Testis (tissue), 3 donors: ENCODE measurements around the gene ZC3H18. TPM values are rescaled to one million over a fixed set of nuclear protein-coding genes. Genes with fewer than 3 reads are reported as not detected.

Source experiments
- DNase-seq: peaks from one replicate; pipeline ENCODE4 v3.0.0-alpha.2; 2019
- H3K27ac ChIP-seq, 2 donors: fragments of 200-600 bp; sonication (generic); one replicate each; pipeline ENCODE4 v1.5.1; 2019
- H3K27me3 ChIP-seq: fragments of 200-600 bp; sonication (generic); one replicate; pipeline ENCODE4 v1.5.1; 2019
- H3K36me3 ChIP-seq: fragments of 200-600 bp; sonication (generic); one replicate; pipeline ENCODE4 v1.5.1; 2017; ENCODE audit warnings: low read depth; ENCODE audit errors: missing control alignments
- H3K4me1 ChIP-seq: fragments of 200-600 bp; sonication (generic); one replicate; pipeline ENCODE4 v1.5.1; 2019
- H3K4me3 ChIP-seq, 2 donors: fragments of 200-600 bp; sonication (generic); one replicate each; pipeline ENCODE4 v1.5.1; 2017 to 2019
- H3K9me3 ChIP-seq: fragments of 200-600 bp; sonication (generic); one replicate; pipeline ENCODE4 v1.5.1; 2017
- POLR2A ChIP-seq: fragments of 450-650 bp; IDR thresholded peaks from one replicate; pipeline ENCODE4 v1.6.1; 2017; ENCODE audit warnings: antibody characterized with exemption, mild to moderate bottlenecking, moderate library complexity
- WGBS, 2 donors: methylation state at CpG; one replicate each; pipeline ENCODE4 v1.1.5; 2018; 5-methylcytosine and 5-hydroxymethylcytosine counted together
- intact Hi-C: fragments of 100-400 bp; cut with DNase I; formaldehyde crosslinking; loops from one replicate; pipeline ENCODE4 v1.15.1; 2023; ENCODE audit warnings: low total_unique reads
- polyA plus RNA-seq: library from polyadenylated mRNA; stranded (reverse); fragments of 350-450 nt; fragmentation: Illumina TruSeq; extraction: RNeasy Lipid Tissue Mini Kit (QIAGEN cat#74804); gene quantifications from one replicate; pipeline ENCODE4 v1.2.3, GENCODE V29; 2014; ENCODE audit warnings: low read depth, low replicate concordance; ENCODE audit not compliant: insufficient read depth
- total RNA-seq, 2 donors: library from RNA; depleted of rRNA; stranded (reverse); fragments of >200 nt; gene quantifications; one replicate each; pipeline ENCODE4 v1.2.3, GENCODE V29; 2016
- TF ChIP-seq, protein P1 (sequence below), 3 experiments: fragments of 450-650 bp in 2 of 3; fragments of 200-600 bp in 1 of 3; sonication (generic) in 1 of 3; IDR thresholded peaks; one replicate each; pipeline ENCODE4 v1.5.1; 2016 to 2019; ENCODE audit warnings: antibody characterized with exemption in 3 of 3, mild to moderate bottlenecking in 2 of 3, moderate library complexity in 1 of 3

ZC3H18 gene
- total and polyA plus RNA-seq, 3 donors from 2014 or later: 53.8 to 63.7 (median 59.6) TPM

DNA sequence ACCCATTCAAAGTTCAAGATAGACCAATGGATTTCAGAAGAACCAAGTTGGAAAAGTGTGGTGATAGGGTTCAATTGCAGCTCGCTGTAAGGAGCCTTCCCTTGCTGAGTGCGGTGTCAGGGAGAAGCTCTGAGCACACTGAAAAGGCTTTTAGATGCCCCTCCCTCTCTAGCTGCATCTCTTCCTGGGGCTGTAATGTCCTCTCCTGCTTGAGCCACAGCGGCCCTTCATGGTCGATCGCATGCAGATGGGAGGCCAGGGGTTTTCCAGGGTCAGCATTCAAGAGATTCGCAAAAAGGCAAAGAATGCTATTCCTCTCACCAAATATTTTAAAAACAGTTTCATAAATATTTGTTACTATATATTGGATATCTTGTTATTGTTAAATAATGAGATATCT lies 23.7 kb downstream of the ZC3H18 start:
- Histone ChIP-seq H3K9me3 (no peaks in the 10 kb centered on the region), H3K27ac (no peak overlapping the region), H3K4me1 (no peaks in the 10 kb centered on the region), H3K4me3 (no peak overlapping the region), H3K36me3 (no peaks in the 10 kb centered on the region), H3K27me3 (no peaks in the 10 kb centered on the region)
- intact Hi-C loops: no loop called here
- WGBS, 2 donors: 88 to 93% methylated on average over 6 of the region's 6 CpGs
- TF ChIP-seq POLR2A: no peak
- TF ChIP-seq, protein P1, sequence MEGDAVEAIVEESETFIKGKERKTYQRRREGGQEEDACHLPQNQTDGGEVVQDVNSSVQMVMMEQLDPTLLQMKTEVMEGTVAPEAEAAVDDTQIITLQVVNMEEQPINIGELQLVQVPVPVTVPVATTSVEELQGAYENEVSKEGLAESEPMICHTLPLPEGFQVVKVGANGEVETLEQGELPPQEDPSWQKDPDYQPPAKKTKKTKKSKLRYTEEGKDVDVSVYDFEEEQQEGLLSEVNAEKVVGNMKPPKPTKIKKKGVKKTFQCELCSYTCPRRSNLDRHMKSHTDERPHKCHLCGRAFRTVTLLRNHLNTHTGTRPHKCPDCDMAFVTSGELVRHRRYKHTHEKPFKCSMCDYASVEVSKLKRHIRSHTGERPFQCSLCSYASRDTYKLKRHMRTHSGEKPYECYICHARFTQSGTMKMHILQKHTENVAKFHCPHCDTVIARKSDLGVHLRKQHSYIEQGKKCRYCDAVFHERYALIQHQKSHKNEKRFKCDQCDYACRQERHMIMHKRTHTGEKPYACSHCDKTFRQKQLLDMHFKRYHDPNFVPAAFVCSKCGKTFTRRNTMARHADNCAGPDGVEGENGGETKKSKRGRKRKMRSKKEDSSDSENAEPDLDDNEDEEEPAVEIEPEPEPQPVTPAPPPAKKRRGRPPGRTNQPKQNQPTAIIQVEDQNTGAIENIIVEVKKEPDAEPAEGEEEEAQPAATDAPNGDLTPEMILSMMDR (IDR thresholded peaks at IDR 0.05): no peak
- no peak for DNase-seq

DNA sequence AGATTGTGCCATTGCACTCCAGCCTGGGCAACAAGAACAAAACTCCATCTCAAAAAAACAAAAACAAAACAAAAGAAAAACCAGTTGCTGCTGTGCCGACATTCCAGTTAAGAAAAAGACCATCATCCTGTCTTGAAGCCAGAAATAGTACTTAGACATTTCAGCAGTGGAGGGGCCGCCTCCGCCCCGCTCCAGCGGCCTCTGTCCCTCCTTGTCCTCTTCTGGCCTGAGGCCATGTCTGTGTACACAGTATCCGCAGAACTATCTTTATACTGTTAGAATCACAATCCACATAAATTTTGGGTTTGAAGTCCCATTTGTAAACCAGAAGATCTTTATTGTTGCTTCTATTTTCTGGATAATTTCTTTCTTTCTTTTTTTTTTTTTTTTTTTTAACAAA lies 24.9 kb downstream of the ZC3H18 start:
- no peaks in the 10 kb centered on the region for H3K36me3 ChIP-seq
- no peaks in the 10 kb centered on the region for H3K27me3 ChIP-seq
- no peak overlapping the region for H3K4me3 ChIP-seq
- TF ChIP-seq, protein P1 (IDR thresholded peaks at IDR 0.05): no peak
- no peak for TF ChIP-seq POLR2A
- no peaks in the 10 kb centered on the region for H3K9me3 ChIP-seq
- H3K27ac ChIP-seq: no peak overlapping the region
- H3K4me1 ChIP-seq: no peaks in the 10 kb centered on the region
- DNase-seq: no peak
- WGBS, 2 donors: 87 to 91% methylated on average over 6 of the region's 6 CpGs
- intact Hi-C loops: no loop called here

DNA sequence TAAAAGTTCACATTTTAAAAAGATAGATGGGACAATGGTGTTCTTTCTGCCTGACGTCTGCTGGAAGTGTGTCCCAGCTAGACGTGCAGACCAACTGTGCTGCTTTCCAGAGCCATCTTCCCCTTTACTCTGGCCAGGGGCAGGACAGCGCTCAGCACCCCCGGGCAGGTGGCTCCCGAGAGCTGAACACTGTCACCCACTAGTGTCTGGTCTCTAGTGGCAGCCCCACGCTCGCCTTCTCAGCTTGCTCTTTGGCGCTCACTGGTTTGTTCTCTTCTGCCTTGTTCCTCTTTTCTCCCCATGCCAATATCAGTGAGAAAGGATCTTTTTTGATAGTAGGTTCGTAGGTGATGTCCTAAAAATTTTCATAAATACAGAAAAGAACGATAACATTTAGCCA lies 25.7 kb downstream of the ZC3H18 start:
- intact Hi-C loops: no loop called here
- Histone ChIP-seq H3K9me3 (no peaks in the 10 kb centered on the region), H3K36me3 (no peaks in the 10 kb centered on the region), H3K27ac (no peak overlapping the region), H3K4me3 (no peak overlapping the region), H3K27me3 (no peaks in the 10 kb centered on the region), H3K4me1 (no peaks in the 10 kb centered on the region)
- DNase-seq: no peak
- TF ChIP-seq, protein P1 (IDR thresholded peaks at IDR 0.05): no peak
- TF ChIP-seq POLR2A: no peak
- WGBS, 2 donors: 87 to 88% methylated on average over 10 of the region's 10 CpGs

DNA sequence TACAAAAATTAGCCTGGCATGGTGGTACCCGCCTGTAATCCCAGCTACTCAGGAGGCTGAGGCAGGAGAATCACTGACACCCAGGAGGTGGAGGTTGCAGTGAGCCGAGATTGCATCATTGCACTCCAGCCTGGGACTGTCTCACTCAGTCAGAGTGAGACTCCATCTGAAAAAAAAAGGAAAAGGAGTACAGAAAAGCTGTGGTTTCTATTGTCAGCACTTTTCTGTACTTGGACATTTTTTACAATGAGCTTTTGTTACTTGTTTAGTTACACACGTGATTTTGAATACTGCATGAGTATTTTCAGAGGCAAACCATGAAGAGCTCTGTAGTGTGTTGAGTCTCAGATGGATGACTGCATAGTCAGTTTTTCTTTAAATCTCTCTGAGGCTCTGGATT lies 26.3 kb downstream of the ZC3H18 start:
- Histone ChIP-seq H3K4me3 (no peak overlapping the region), H3K27ac (no peak overlapping the region), H3K36me3 (no peaks in the 10 kb centered on the region), H3K27me3 (no peaks in the 10 kb centered on the region), H3K4me1 (no peaks in the 10 kb centered on the region), H3K9me3 (no peaks in the 10 kb centered on the region)
- WGBS, 2 donors: 81 to 83% methylated on average over 3 of the region's 3 CpGs
- TF ChIP-seq POLR2A: no peak
- TF ChIP-seq, protein P1 (IDR thresholded peaks at IDR 0.05): no peak
- no peak for DNase-seq
- intact Hi-C loops: no loop called here

DNA sequence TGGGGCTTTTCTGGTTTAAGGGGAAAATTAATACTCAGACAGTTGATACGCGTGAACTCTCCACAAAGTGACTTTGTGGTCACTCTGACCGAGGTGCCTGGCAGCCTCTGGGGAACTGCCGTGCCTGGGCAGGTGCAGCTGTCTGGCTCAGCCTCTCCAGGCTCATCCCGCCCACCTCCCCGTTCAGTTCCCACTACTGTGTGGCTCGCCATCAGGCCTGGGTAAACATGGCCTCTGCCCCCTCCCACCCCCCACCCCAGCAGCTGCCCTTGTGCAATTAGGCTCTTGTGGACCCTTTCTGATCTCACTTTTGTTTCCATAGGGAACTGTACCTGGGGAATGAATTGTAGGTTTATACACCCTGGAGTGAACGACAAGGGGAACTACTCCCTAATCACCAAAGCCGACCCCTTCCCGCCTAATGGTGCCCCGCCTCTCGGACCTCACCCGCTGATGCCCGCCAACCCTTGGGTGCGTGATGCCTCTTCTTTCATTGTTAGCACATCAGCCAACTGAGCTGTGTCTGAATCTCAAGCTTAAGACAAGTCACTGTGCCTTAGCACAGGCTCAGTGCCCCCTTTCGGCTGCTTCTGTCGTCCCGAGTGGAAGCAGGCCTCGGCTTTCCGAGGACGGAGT lies 27.8 kb downstream of the ZC3H18 start:
- Histone ChIP-seq H3K4me1 (no peaks in the 10 kb centered on the region), H3K27me3 (no peaks in the 10 kb centered on the region), H3K9me3 (no peaks in the 10 kb centered on the region), H3K36me3 (no peaks in the 10 kb centered on the region), H3K27ac (no peak overlapping the region), H3K4me3 (no peak overlapping the region)
- intact Hi-C loops: no loop called here
- 86 to 88% methylated on average over 12 to 21 of the region's 21 CpGs for WGBS, 2 donors
- DNase-seq: no peak
- TF ChIP-seq POLR2A: no peak
- TF ChIP-seq, protein P1 (IDR thresholded peaks at IDR 0.05): no peak
